Erythroblast (primary cell): ENCODE results near the gene BRD7.

Experiments
- GATA1 ChIP-seq: IDR thresholded peaks from 2 replicates; pipeline ENCODE4 v1.6.1; 2011; ENCODE audit warnings: low read depth, mild to moderate bottlenecking, control low read depth, low read length, moderate library complexity
- POLR2A ChIP-seq: IDR thresholded peaks from 2 replicates; pipeline ENCODE4 v1.6.1; 2011; ENCODE audit warnings: mild to moderate bottlenecking, low read length

DNA sequence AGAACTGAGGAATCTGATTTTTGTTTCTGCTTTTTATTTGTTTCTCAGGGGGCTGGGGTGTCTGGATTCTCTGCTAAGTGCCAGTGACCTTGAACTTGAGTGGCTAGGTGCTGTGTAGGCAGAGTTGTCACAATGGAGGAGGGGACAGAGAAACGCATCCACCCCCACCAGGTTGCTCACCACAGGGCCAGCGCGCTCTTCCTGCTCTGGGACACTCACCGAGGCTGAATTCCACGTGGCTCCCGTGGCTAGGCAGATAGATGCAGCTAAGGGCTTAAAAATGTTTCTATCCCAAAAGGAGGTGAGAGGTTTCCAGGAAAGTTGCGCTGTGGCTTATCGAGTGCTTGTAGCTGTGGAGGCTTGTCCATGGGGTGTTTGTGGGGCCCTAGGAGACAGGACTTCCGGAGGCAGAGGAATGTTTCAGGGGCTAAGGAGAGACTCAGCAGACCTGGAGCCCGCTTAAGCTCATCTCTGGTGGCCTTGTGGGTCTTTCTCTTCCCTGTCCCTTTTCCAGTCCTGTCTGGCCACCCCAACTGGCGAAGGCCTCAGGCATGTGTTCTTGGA, 65.7 kb downstream of the BRD7 start:
- TF ChIP-seq POLR2A: no peak
- no peak for TF ChIP-seq GATA1
